ENCODE results near the gene PLAGL1. TPM values are rescaled to one million over a fixed set of nuclear protein-coding genes. Genes with fewer than 3 reads are reported as not detected.
"Not testable (repeated sequence)": the region's sequence is repeated elsewhere in the genome, so short reads cannot be mapped to it uniquely, and the experiment has no call there.

Gene PLAGL1
- polyA plus RNA-seq, 1 donor from 2014 or later, result 4.5 TPM

- H3K27ac Mint-ChIP-seq, result no peak overlapping the region
- H3K4me3 Mint-ChIP-seq, result no peak overlapping the region
- H3K36me3 Mint-ChIP-seq, result no peaks in the 10 kb centered on the region
- H3K4me1 Mint-ChIP-seq, result no peaks in the 10 kb centered on the region
- no peaks in the 10 kb centered on the region for H3K27me3 Mint-ChIP-seq
- H3K9me3 Mint-ChIP-seq, result no peaks in the 10 kb centered on the region
Measured at GRCh38 chr6:144023216-144023615, 15.2 kb upstream of the PLAGL1 start.

GRCh38 chr6:144019929-144020328 is 11.9 kb upstream of the PLAGL1 start:
- peak overlapping the region in 1 of 3 donors; percentile 86 for H3K27ac Mint-ChIP-seq
- H3K36me3 Mint-ChIP-seq, result no peaks in the 10 kb centered on the region
- H3K9me3 Mint-ChIP-seq, result no peaks in the 10 kb centered on the region
- H3K4me3 Mint-ChIP-seq, result no peak overlapping the region
- peaks cover 0 to 2% (median 0%) of the 10 kb centered on the region in 3 donors for H3K4me1 Mint-ChIP-seq
- no peaks in the 10 kb centered on the region for H3K27me3 Mint-ChIP-seq

- Mint-ChIP-seq H3K4me3 (no peak overlapping the region), H3K27ac (peak overlapping the region in 1 of 3 donors; percentile 26), H3K27me3 (no peaks in the 10 kb centered on the region), H3K9me3 (no peaks in the 10 kb centered on the region), H3K4me1 (peaks cover 0 to 5% (median 1%) of the 10 kb centered on the region in 3 donors), H3K36me3 (no peaks in the 10 kb centered on the region)
Measured at GRCh38 chr6:144017166-144018094, 9.4 kb upstream of the PLAGL1 start.

- Mint-ChIP-seq H3K27me3 (peaks cover 2% of the 10 kb centered on the region), H3K9me3 (peaks cover 0 to 2% (median 0%) of the 10 kb centered on the region in 3 donors), H3K36me3 (no peaks in the 10 kb centered on the region), H3K27ac (no peak overlapping the region), H3K4me3 (no peak overlapping the region), H3K4me1 (peaks cover 0 to 5% (median 1%) of the 10 kb centered on the region in 3 donors)
Measured at GRCh38 chr6:144013486-144013909, 5.4 kb upstream of the PLAGL1 start.

- H3K36me3 Mint-ChIP-seq, result no peaks in the 10 kb centered on the region
- H3K27ac Mint-ChIP-seq, result peak overlapping the region in 1 of 3 donors; percentile 76
- peaks cover 0 to 5% (median 1%) of the 10 kb centered on the region in 3 donors for H3K4me1 Mint-ChIP-seq
- H3K4me3 Mint-ChIP-seq, result no peak overlapping the region
- H3K9me3 Mint-ChIP-seq, result peaks cover 0 to 2% (median 0%) of the 10 kb centered on the region in 3 donors
- H3K27me3 Mint-ChIP-seq, result peaks cover 3% of the 10 kb centered on the region
Measured at GRCh38 chr6:144012534-144012933, 4.5 kb upstream of the PLAGL1 start.

- H3K9me3 Mint-ChIP-seq, H3K36me3 Mint-ChIP-seq, H3K4me1 Mint-ChIP-seq, H3K27ac Mint-ChIP-seq, H3K27me3 Mint-ChIP-seq: not testable (repeated sequence)
- H3K4me3 Mint-ChIP-seq, result peak overlapping the region in 1 of 4 donors; percentile 24
Measured at GRCh38 chr6:144009628-144010027, 1.6 kb upstream of the PLAGL1 start.

- Mint-ChIP-seq H3K27ac (no peak overlapping the region), H3K4me1 (peaks cover 0 to 6% (median 4%) of the 10 kb centered on the region in 3 donors), H3K27me3 (peaks cover 3% of the 10 kb centered on the region), H3K9me3 (peaks cover 0 to 2% (median 0%) of the 10 kb centered on the region in 3 donors), H3K4me3 (peak overlapping the region; percentile 57 to 79 (median 66)), H3K36me3 (no peaks in the 10 kb centered on the region)
Measured at GRCh38 chr6:144008846-144009245, 787 bp upstream of the PLAGL1 start.

- Mint-ChIP-seq H3K36me3 (no peaks in the 10 kb centered on the region), H3K27me3 (peaks cover 3% of the 10 kb centered on the region), H3K9me3 (peaks cover 0 to 4% (median 2%) of the 10 kb centered on the region in 3 donors), H3K4me1 (peaks cover 0 to 4% (median 0%) of the 10 kb centered on the region in 3 donors), H3K27ac (no peak overlapping the region), H3K4me3 (peak overlapping the region; percentile 62 to 80 (median 73))
Measured at GRCh38 chr6:144007478-144008119, 460 bp downstream of the PLAGL1 start.

- Mint-ChIP-seq H3K27me3 (peaks cover 3% of the 10 kb centered on the region), H3K4me1 (peaks cover 0 to 4% (median 0%) of the 10 kb centered on the region in 3 donors), H3K36me3 (peaks cover 1% of the 10 kb centered on the region), H3K9me3 (peaks cover 2 to 4% (median 3%) of the 10 kb centered on the region in 3 donors), H3K4me3 (peak overlapping the region; percentile 30 to 79 (median 57)), H3K27ac (no peak overlapping the region)
Measured at GRCh38 chr6:144006736-144007477, 1.2 kb downstream of the PLAGL1 start.

- Mint-ChIP-seq H3K36me3 (peaks cover 5% of the 10 kb centered on the region), H3K4me1 (no peaks in the 10 kb centered on the region), H3K27me3 (no peaks in the 10 kb centered on the region), H3K9me3 (peaks cover 3 to 8% (median 3%) of the 10 kb centered on the region in 3 donors), H3K27ac (no peak overlapping the region), H3K4me3 (no peak overlapping the region)
Measured at GRCh38 chr6:143999406-143999805, 8.7 kb downstream of the PLAGL1 start.

- H3K27me3 Mint-ChIP-seq, result no peaks in the 10 kb centered on the region
- peaks cover 5% of the 10 kb centered on the region for H3K36me3 Mint-ChIP-seq
- no peaks in the 10 kb centered on the region for H3K4me1 Mint-ChIP-seq
- no peak overlapping the region for H3K27ac Mint-ChIP-seq
- H3K4me3 Mint-ChIP-seq, result no peak overlapping the region
- H3K9me3 Mint-ChIP-seq, result peaks cover 3 to 8% (median 3%) of the 10 kb centered on the region in 3 donors
Measured at GRCh38 chr6:143998686-143999085, 9.4 kb downstream of the PLAGL1 start.

- no peaks in the 10 kb centered on the region for H3K27me3 Mint-ChIP-seq
- H3K36me3 Mint-ChIP-seq, result peaks cover 2% of the 10 kb centered on the region
- no peak overlapping the region for H3K4me3 Mint-ChIP-seq
- peaks cover 0 to 3% (median 0%) of the 10 kb centered on the region in 3 donors for H3K9me3 Mint-ChIP-seq
- no peaks in the 10 kb centered on the region for H3K4me1 Mint-ChIP-seq
- no peak overlapping the region for H3K27ac Mint-ChIP-seq
Measured at GRCh38 chr6:143993965-143994646, 14.0 kb downstream of the PLAGL1 start.

- Mint-ChIP-seq H3K4me3 (no peak overlapping the region), H3K4me1 (no peaks in the 10 kb centered on the region)
Measured at GRCh38 chr6:143992285-143992684, 15.8 kb downstream of the PLAGL1 start.

GRCh38 chr6:143986463-143987065 is 21.5 kb downstream of the PLAGL1 start:
- Mint-ChIP-seq H3K36me3 (no peaks in the 10 kb centered on the region), H3K4me1 (no peaks in the 10 kb centered on the region), H3K9me3 (peaks cover 0 to 3% (median 0%) of the 10 kb centered on the region in 3 donors), H3K27me3 (no peaks in the 10 kb centered on the region), H3K27ac (no peak overlapping the region), H3K4me3 (no peak overlapping the region)

More at GRCh38 chr6:143992285-143992684, 15.8 kb downstream of the PLAGL1 start:
- Mint-ChIP-seq H3K9me3 (peaks cover 0 to 3% (median 0%) of the 10 kb centered on the region in 3 donors), H3K27me3 (no peaks in the 10 kb centered on the region), H3K27ac (no peak overlapping the region), H3K36me3 (no peaks in the 10 kb centered on the region)
